ENCODE results near the gene ANO6.

DNA sequence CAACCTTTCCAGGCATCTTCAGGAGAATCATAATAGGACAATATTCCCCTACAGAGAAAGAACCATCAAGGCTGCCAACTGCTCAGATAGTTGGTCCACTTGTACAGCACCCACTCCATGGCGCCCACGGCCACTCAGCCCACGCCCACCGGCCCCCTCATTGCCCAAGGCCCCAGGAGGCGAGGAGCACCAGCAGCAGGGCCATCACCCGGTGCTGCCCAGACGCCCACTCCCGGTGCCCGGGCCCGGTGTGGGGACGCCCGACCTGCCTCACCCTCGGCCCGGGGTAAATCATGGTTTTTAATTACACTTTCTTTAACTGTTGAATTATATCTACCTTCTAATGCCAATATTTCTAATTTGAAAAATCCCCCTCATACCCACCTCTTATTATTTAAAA is 41.3 kb upstream of the ANO6 start:
- TF ChIP-seq, protein P1, sequence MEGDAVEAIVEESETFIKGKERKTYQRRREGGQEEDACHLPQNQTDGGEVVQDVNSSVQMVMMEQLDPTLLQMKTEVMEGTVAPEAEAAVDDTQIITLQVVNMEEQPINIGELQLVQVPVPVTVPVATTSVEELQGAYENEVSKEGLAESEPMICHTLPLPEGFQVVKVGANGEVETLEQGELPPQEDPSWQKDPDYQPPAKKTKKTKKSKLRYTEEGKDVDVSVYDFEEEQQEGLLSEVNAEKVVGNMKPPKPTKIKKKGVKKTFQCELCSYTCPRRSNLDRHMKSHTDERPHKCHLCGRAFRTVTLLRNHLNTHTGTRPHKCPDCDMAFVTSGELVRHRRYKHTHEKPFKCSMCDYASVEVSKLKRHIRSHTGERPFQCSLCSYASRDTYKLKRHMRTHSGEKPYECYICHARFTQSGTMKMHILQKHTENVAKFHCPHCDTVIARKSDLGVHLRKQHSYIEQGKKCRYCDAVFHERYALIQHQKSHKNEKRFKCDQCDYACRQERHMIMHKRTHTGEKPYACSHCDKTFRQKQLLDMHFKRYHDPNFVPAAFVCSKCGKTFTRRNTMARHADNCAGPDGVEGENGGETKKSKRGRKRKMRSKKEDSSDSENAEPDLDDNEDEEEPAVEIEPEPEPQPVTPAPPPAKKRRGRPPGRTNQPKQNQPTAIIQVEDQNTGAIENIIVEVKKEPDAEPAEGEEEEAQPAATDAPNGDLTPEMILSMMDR (IDR thresholded peaks at IDR 0.05) = no peak
- TF ChIP-seq EP300 (IDR thresholded peaks at IDR 0.05) = no peak
